NCI-H748 (cell line): ENCODE data around the gene MAGED1.

Experiments
- DNase-seq: peaks from one replicate; lab custom pipeline; 2025; ENCODE audit not compliant: unreplicated experiment; lab: John Stamatoyannopoulos, UW

MAGED1 gene

GRCh38 chrX:51892921-51893745 is at the start of gene MAGED1:
Gene MAGED1 (plus strand): TSS chrX:51893623. CDS start chrX:51894305, 682 bp downstream.
- peak; percentile 95 for DNase-seq

- DNase-seq, result no peak
Measured at GRCh38 chrX:51847463-51847862, 46.0 kb upstream of the MAGED1 start.

GRCh38 chrX:51851507-51852085 is 41.8 kb upstream of the MAGED1 start:
- no peak for DNase-seq

GRCh38 chrX:51852096-51852495 is 41.3 kb upstream of the MAGED1 start:
- DNase-seq, result no peak

GRCh38 chrX:51852621-51853020 is 40.8 kb upstream of the MAGED1 start:
- DNase-seq, result no peak

GRCh38 chrX:51853251-51853650 is 40.2 kb upstream of the MAGED1 start:
- no peak for DNase-seq

- no peak for DNase-seq
Measured at GRCh38 chrX:51855698-51856097, 37.7 kb upstream of the MAGED1 start.

- no peak for DNase-seq
Measured at GRCh38 chrX:51857159-51857733, 36.2 kb upstream of the MAGED1 start.

- DNase-seq, result peak; percentile 58
Measured at GRCh38 chrX:51860679-51861078, 32.7 kb upstream of the MAGED1 start.

GRCh38 chrX:51862920-51863319 is 30.5 kb upstream of the MAGED1 start:
- DNase-seq, result no peak

GRCh38 chrX:51866210-51866609 is 27.2 kb upstream of the MAGED1 start:
- no peak for DNase-seq

- no peak for DNase-seq
Measured at GRCh38 chrX:51867626-51868025, 25.8 kb upstream of the MAGED1 start.

GRCh38 chrX:51870354-51870753 is 23.1 kb upstream of the MAGED1 start:
- DNase-seq, result no peak

- no peak for DNase-seq
Measured at GRCh38 chrX:51874123-51874522, 19.3 kb upstream of the MAGED1 start.

- DNase-seq, result no peak
Measured at GRCh38 chrX:51876441-51876840, 17.0 kb upstream of the MAGED1 start.

GRCh38 chrX:51878056-51878455 is 15.4 kb upstream of the MAGED1 start:
- no peak for DNase-seq

- DNase-seq, result no peak
Measured at GRCh38 chrX:51889851-51890250, 3.6 kb upstream of the MAGED1 start.

- no peak for DNase-seq
Measured at GRCh38 chrX:51891245-51891644, 2.2 kb upstream of the MAGED1 start.

- peak; percentile 54 for DNase-seq
Measured at GRCh38 chrX:51891821-51892551, 1.4 kb upstream of the MAGED1 start.

GRCh38 chrX:51893931-51894696 is 691 bp downstream of the MAGED1 start:
- DNase-seq, result peak; percentile 71
